Measurements from ENCODE around the gene LAMB1.
"Not testable (repeated sequence)": the region's sequence is repeated elsewhere in the genome, so short reads cannot be mapped to it uniquely, and the experiment has no call there.

LAMB1 gene

DNA sequence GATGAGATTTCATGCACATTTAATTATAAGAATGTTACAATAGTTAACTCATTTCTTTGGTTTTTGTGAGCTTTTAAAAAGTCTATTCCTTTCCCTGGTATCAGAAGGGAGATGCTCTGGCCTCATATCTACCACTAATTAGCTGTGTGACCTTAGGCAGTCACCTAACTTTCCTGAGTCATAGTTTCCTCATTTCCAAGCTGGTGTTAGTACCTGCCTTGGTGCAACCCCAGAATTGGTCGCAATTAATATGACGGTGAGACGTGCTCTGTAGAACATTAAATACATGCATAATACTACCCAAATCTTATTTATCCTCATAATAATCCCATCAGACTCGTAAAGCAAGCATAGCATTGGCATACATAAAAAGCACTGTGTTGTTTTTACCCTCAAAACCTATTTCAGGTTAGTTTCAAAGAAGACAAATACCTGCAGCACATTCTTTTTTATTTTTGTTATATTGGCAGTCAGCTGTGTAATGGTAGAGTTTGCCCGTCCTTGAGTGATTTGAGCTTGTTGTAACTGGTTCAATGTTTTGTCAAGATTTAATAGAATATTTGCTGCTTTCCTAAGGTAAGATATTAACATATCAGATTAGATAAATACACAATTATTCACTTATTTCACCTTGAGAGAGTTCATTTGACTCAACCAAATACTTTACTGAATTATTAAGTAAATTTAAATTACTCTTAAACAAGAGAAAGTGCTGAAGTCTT is 31.0 kb upstream of the LAMB1 start:
- H3K27ac ChIP-seq = no peak overlapping the region
- CTCF ChIA-PET = interaction anchor here (1.1 kb wide), 1 partner anchor 18 kb away, joined by 4 read pairs; no protein-coding TSS in a partner anchor
- POLR2A ChIA-PET (ENCODE audit: low non-redundant PET) = no interaction called here
- TF ChIP-seq, protein P1, sequence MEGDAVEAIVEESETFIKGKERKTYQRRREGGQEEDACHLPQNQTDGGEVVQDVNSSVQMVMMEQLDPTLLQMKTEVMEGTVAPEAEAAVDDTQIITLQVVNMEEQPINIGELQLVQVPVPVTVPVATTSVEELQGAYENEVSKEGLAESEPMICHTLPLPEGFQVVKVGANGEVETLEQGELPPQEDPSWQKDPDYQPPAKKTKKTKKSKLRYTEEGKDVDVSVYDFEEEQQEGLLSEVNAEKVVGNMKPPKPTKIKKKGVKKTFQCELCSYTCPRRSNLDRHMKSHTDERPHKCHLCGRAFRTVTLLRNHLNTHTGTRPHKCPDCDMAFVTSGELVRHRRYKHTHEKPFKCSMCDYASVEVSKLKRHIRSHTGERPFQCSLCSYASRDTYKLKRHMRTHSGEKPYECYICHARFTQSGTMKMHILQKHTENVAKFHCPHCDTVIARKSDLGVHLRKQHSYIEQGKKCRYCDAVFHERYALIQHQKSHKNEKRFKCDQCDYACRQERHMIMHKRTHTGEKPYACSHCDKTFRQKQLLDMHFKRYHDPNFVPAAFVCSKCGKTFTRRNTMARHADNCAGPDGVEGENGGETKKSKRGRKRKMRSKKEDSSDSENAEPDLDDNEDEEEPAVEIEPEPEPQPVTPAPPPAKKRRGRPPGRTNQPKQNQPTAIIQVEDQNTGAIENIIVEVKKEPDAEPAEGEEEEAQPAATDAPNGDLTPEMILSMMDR (conservative IDR thresholded peaks at IDR 0.05; ENCODE audit: low read depth) = no peak
- DNase-seq (ENCODE audit: low spot score) = no peak

DNA sequence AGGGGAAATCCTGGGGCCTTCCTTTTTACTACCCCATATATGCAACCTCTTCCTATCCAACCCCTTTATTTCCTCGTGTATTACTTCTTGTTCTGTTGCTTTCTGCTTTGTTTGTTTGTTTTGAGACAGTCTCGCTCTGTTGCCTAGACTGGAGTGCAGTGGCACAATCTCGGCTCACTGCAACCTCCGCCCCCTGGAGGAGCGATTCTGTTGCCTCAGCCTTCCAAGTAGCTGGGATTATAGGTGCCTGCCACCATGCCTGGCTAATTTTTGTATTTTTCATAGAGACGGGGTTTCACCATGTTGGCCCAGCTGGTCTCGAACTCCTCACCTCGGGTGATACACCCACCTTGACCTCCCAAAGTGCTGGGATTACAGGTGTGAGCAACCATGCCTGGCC is 30.3 kb upstream of the LAMB1 start:
- POLR2A ChIA-PET (ENCODE audit: low non-redundant PET); DNase-seq (ENCODE audit: low spot score); H3K27ac ChIP-seq: not testable (repeated sequence)
- CTCF ChIA-PET = interaction anchor here (0.6 kb wide), 1 partner anchor 1172 kb away, joined by 4 read pairs; no protein-coding TSS in a partner anchor

DNA sequence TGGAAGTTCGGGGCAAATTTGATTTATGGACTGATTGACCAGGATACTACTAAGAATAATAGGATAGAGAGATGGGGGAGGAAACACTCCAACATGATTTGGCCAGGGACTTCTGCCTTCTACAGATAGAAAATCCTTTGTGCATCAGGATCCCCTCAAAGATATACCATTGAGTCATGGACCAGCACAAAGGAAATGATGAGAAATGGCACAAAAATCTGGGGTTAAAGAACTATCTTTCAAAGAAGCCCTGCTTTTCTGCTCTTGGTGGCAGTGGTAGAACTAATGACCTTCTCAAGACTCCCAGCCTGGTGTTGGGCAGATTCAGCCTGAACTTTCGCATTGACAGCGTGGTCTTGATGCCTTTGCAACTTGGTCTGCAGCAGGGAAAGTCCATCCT is 27.6 kb upstream of the LAMB1 start:
- ChIA-PET POLR2A (ENCODE audit: low non-redundant PET) (no interaction called here), CTCF (no interaction called here)
- peak; percentile 11 for DNase-seq (ENCODE audit: low spot score)
- TF ChIP-seq, protein P1 (conservative IDR thresholded peaks at IDR 0.05; ENCODE audit: low read depth) = no peak
- no peak overlapping the region for H3K27ac ChIP-seq

DNA sequence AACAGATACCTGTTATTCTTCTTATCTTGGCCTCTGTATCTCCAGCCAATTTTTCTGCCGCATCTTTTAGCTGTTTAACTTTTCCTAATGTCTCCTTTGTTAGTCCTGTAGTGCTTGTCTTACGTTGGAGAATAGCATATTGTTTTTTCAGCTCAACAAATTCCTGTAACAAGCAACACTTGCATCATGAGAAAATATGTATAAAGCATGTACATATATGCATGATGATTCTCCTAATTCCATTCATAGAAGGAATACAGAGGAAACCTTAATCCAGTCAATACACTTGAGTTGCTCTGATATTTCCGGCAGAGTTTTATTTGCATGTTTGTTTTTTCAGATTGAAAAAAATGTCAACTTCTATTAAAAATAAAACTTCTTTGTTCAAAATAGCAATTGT is 26.1 kb upstream of the LAMB1 start:
- H3K27ac ChIP-seq = no peak overlapping the region
- TF ChIP-seq, protein P1 (conservative IDR thresholded peaks at IDR 0.05; ENCODE audit: low read depth) = no peak
- ChIA-PET POLR2A (ENCODE audit: low non-redundant PET) (no interaction called here), CTCF (no interaction called here)
- no peak for DNase-seq (ENCODE audit: low spot score)

- TF ChIP-seq, protein P1 (conservative IDR thresholded peaks at IDR 0.05; ENCODE audit: low read depth) = no peak
- DNase-seq (ENCODE audit: low spot score) = no peak
- H3K27ac ChIP-seq = no peak overlapping the region
- ChIA-PET CTCF (no interaction called here), POLR2A (ENCODE audit: low non-redundant PET) (no interaction called here)
Measured at GRCh38 chr7:108028111-108028510, 25.1 kb upstream of the LAMB1 start.

GRCh38 chr7:108027239-108027638 is 24.3 kb upstream of the LAMB1 start:
- H3K27ac ChIP-seq = no peak overlapping the region
- POLR2A ChIA-PET (ENCODE audit: low non-redundant PET) = no interaction called here
- TF ChIP-seq, protein P1 (conservative IDR thresholded peaks at IDR 0.05; ENCODE audit: low read depth) = no peak
- no peak for DNase-seq (ENCODE audit: low spot score)
- CTCF ChIA-PET = no interaction called here

DNA sequence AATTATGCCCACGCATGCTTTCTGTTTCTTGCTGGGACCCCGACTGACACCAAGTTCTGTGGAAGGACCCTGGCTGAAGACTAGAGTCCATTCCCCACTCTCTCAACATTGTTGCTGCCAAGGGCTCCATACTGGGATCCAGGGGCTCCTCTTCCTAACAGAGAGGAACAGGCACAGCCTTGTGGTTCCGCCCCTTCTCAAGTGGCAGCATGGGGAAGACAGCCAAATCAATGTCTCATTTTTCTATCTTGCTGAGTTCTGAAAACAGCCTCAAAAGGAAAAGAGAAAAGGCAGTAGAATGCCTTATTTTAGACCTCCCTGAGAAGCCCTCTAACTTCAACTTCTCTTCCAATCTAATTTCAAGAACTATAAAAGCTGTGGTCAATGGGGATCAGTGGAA is 23.7 kb upstream of the LAMB1 start:
- no peak for DNase-seq (ENCODE audit: low spot score)
- TF ChIP-seq, protein P1 (conservative IDR thresholded peaks at IDR 0.05; ENCODE audit: low read depth) = no peak
- POLR2A ChIA-PET (ENCODE audit: low non-redundant PET) = no interaction called here
- no peak overlapping the region for H3K27ac ChIP-seq
- CTCF ChIA-PET = no interaction called here

Data from RWPE1 (cell line).